Rectal smooth muscle tissue (tissue), 1 donor: ENCODE results near the gene MTR.

Source experiments
- H3K27ac ChIP-seq: one replicate; pipeline ENCODE4 v1.7.0; 2013; ENCODE audit warnings: low read depth, low read length, inconsistent platforms
- H3K27me3 ChIP-seq: one replicate; pipeline ENCODE4 v1.7.0; 2013; ENCODE audit warnings: low read length; ENCODE audit not compliant: control insufficient read depth, insufficient read depth
- H3K36me3 ChIP-seq: one replicate; pipeline ENCODE4 v1.7.0; 2013; ENCODE audit warnings: low read length; ENCODE audit not compliant: control insufficient read depth, insufficient read depth
- H3K4me1 ChIP-seq: one replicate; pipeline ENCODE4 v1.7.0; 2013; ENCODE audit warnings: low read length; ENCODE audit not compliant: control insufficient read depth, insufficient read depth
- H3K4me3 ChIP-seq: one replicate; pipeline ENCODE4 v1.7.0; 2013; ENCODE audit warnings: low read length
- H3K9ac ChIP-seq: one replicate; pipeline ENCODE4 v1.7.0; 2013; ENCODE audit warnings: low read length

The MTR gene

DNA sequence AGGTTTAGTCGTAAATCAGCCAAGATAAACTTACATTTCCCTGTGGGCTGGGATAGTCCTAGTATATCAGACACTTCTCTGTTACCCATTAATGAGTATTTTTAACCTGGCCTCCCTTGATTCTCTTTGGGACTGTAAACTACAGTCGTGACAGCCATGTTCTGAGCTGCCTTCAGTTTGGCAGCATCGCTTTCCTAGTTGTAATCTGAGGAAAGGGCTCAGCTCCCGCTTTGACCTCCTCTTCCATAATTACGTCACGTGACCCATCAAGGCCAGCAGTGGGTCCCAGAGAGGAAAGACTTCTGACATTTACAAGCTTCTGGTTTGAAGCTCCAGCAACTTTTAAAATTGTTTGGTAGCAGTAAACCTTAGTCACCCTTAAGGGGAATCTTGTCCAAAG is 34.6 kb upstream of the MTR start:
- Histone ChIP-seq H3K27ac (no peak overlapping the region), H3K9ac (no peak overlapping the region), H3K36me3 (no peaks in the 10 kb centered on the region), H3K27me3 (no peaks in the 10 kb centered on the region), H3K4me1 (no peaks in the 10 kb centered on the region), H3K4me3 (no peak overlapping the region)

GRCh38 chr1:236760986-236761385 is 34.1 kb upstream of the MTR start:
- Histone ChIP-seq H3K9ac (no peak overlapping the region), H3K27ac (no peak overlapping the region), H3K4me3 (no peak overlapping the region), H3K4me1 (no peaks in the 10 kb centered on the region), H3K36me3 (no peaks in the 10 kb centered on the region), H3K27me3 (no peaks in the 10 kb centered on the region)

GRCh38 chr1:236761397-236762132 is 33.5 kb upstream of the MTR start:
- no peaks in the 10 kb centered on the region for H3K4me1 ChIP-seq
- no peaks in the 10 kb centered on the region for H3K27me3 ChIP-seq
- no peak overlapping the region for H3K27ac ChIP-seq
- no peaks in the 10 kb centered on the region for H3K36me3 ChIP-seq
- no peak overlapping the region for H3K9ac ChIP-seq
- no peak overlapping the region for H3K4me3 ChIP-seq

GRCh38 chr1:236762410-236762809 is 32.7 kb upstream of the MTR start:
- Histone ChIP-seq H3K27me3 (no peaks in the 10 kb centered on the region), H3K4me1 (no peaks in the 10 kb centered on the region), H3K36me3 (no peaks in the 10 kb centered on the region), H3K4me3 (no peak overlapping the region), H3K9ac (no peak overlapping the region), H3K27ac (no peak overlapping the region)

DNA sequence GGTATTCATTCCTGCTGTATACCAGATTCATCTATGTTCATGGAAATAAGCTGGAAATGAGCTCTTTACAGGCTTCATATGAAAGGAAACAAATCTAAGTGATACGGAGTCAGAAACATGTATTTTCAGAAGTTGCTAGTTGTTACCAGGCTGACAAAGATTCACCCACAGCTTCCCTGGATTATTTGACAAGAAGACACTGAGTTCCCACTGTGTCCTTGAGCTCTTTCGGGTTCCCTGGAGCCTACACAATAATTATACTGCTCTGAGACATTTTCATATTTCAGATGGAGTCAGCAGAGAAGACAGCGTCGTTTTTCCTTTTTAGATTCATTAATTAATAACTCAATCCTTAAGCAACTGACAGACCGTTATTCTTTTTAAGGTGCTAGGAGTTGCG is 29.3 kb upstream of the MTR start:
- Histone ChIP-seq H3K4me1 (no peaks in the 10 kb centered on the region), H3K36me3 (no peaks in the 10 kb centered on the region), H3K27ac (no peak overlapping the region), H3K27me3 (no peaks in the 10 kb centered on the region), H3K9ac (no peak overlapping the region), H3K4me3 (no peak overlapping the region)

- H3K36me3 ChIP-seq = no peaks in the 10 kb centered on the region
- no peaks in the 10 kb centered on the region for H3K27me3 ChIP-seq
- H3K4me1 ChIP-seq = no peaks in the 10 kb centered on the region
- H3K9ac ChIP-seq = no peak overlapping the region
- H3K4me3 ChIP-seq = no peak overlapping the region
- no peak overlapping the region for H3K27ac ChIP-seq
These were observed 28.6 kb upstream of the MTR start for GRCh38 chr1:236766506-236766905.

DNA sequence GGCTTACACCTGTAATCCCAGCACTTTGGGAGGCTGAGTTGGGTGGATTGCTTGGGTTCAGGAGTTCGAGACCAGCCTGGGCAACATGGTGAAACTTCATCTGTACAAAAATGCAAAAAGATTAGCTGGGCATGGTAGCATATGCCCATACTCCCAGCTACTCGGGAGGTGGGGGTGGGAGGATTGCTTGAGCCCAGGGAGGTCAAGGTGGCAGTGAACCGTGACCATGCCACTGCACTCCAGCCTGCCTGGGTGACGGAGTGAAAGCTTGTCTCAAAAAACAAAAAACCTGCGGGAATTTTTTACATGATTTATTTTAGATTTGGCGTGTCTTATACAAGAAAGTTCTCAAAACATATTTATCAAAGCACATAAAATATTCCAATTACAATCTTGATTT is 27.8 kb upstream of the MTR start:
- Histone ChIP-seq H3K4me1 (no peaks in the 10 kb centered on the region), H3K27me3 (no peaks in the 10 kb centered on the region), H3K27ac (no peak overlapping the region), H3K36me3 (no peaks in the 10 kb centered on the region), H3K4me3 (no peak overlapping the region), H3K9ac (no peak overlapping the region)

GRCh38 chr1:236768601-236769000 is 26.5 kb upstream of the MTR start:
- H3K36me3 ChIP-seq = no peaks in the 10 kb centered on the region
- no peaks in the 10 kb centered on the region for H3K4me1 ChIP-seq
- no peak overlapping the region for H3K27ac ChIP-seq
- H3K27me3 ChIP-seq = no peaks in the 10 kb centered on the region
- H3K9ac ChIP-seq = no peak overlapping the region
- no peak overlapping the region for H3K4me3 ChIP-seq

GRCh38 chr1:236773919-236774318 is 21.2 kb upstream of the MTR start:
- H3K9ac ChIP-seq = no peak overlapping the region
- H3K4me1 ChIP-seq = no peaks in the 10 kb centered on the region
- no peak overlapping the region for H3K4me3 ChIP-seq
- H3K27me3 ChIP-seq = no peaks in the 10 kb centered on the region
- no peak overlapping the region for H3K27ac ChIP-seq
- H3K36me3 ChIP-seq = no peaks in the 10 kb centered on the region

GRCh38 chr1:236774926-236775325 is 20.2 kb upstream of the MTR start:
- Histone ChIP-seq H3K27me3 (no peaks in the 10 kb centered on the region), H3K4me3 (no peak overlapping the region), H3K9ac (no peak overlapping the region), H3K36me3 (no peaks in the 10 kb centered on the region), H3K27ac (no peak overlapping the region), H3K4me1 (no peaks in the 10 kb centered on the region)

- H3K36me3 ChIP-seq = no peaks in the 10 kb centered on the region
- H3K27me3 ChIP-seq = no peaks in the 10 kb centered on the region
- H3K4me3 ChIP-seq = no peak overlapping the region
- H3K4me1 ChIP-seq = no peaks in the 10 kb centered on the region
- H3K9ac ChIP-seq = no peak overlapping the region
- H3K27ac ChIP-seq = no peak overlapping the region
These were observed 15.8 kb upstream of the MTR start for GRCh38 chr1:236779312-236779711.

- H3K9ac ChIP-seq = no peak overlapping the region
- H3K36me3 ChIP-seq = no peaks in the 10 kb centered on the region
- H3K27ac ChIP-seq = no peak overlapping the region
- no peaks in the 10 kb centered on the region for H3K27me3 ChIP-seq
- no peaks in the 10 kb centered on the region for H3K4me1 ChIP-seq
- H3K4me3 ChIP-seq = no peak overlapping the region
These were observed 9.6 kb upstream of the MTR start for GRCh38 chr1:236785477-236785876.

- no peaks in the 10 kb centered on the region for H3K36me3 ChIP-seq
- H3K4me3 ChIP-seq = no peak overlapping the region
- H3K27ac ChIP-seq = no peak overlapping the region
- H3K9ac ChIP-seq = no peak overlapping the region
- no peaks in the 10 kb centered on the region for H3K4me1 ChIP-seq
- no peaks in the 10 kb centered on the region for H3K27me3 ChIP-seq
These were observed 8.6 kb upstream of the MTR start for GRCh38 chr1:236786453-236786852.
